GM23338 (cell line): ENCODE measurements around the gene RAC2. TPM values are rescaled to one million over a fixed set of nuclear protein-coding genes. Genes with fewer than 3 reads are reported as not detected.

Experiments
- ATAC-seq: fragments of 200-7000 bp; cut with Tn5 transposase; 3 replicates; pipeline ENCODE4 v1.9.1; 2020
- DNase-seq: peaks from one replicate; pipeline ENCODE4 v3.0.0-alpha.2; 2015; ENCODE audit warnings: low spot score
- H2AFZ ChIP-seq: fragments of 200-600 bp; sonication (generic); 2 replicates; pipeline ENCODE4 v1.8.0; 2016; ENCODE audit warnings: antibody characterized with exemption, mild to moderate bottlenecking, moderate library complexity
- H3F3A ChIP-seq: fragments of 200-600 bp; sonication (generic); replicated peaks from 2 replicates; pipeline ENCODE4 v1.8.0; 2017; ENCODE audit warnings: antibody characterized with exemption, mixed run types, low read depth
- H3K27ac ChIP-seq: fragments of 200-600 bp; sonication (generic); 2 replicates; pipeline ENCODE4 v1.6.1; 2016; ENCODE audit warnings: low read depth
- H3K27me3 ChIP-seq: fragments of 200-600 bp; sonication (generic); 2 replicates; pipeline ENCODE4 v1.8.0; 2016; ENCODE audit warnings: mild to moderate bottlenecking, mixed run types, moderate library complexity; ENCODE audit not compliant: insufficient read depth
- H3K36me3 ChIP-seq: fragments of 200-600 bp; sonication (generic); 2 replicates; pipeline ENCODE4 v1.8.0; 2016; ENCODE audit warnings: mild to moderate bottlenecking; ENCODE audit not compliant: insufficient read depth
- H3K4me1 ChIP-seq: fragments of 200-600 bp; sonication (generic); 2 replicates; pipeline ENCODE4 v1.8.0; 2016; ENCODE audit warnings: mild to moderate bottlenecking, moderate library complexity; ENCODE audit not compliant: insufficient read depth
- H3K4me2 ChIP-seq: fragments of 200-600 bp; sonication (generic); 2 replicates; pipeline ENCODE4 v1.7.1; 2017; ENCODE audit warnings: mixed run types
- H3K4me3 ChIP-seq: fragments of 200-600 bp; sonication (generic); 2 replicates; pipeline ENCODE4 v1.6.1; 2016; ENCODE audit warnings: mixed run types
- H3K79me2 ChIP-seq: fragments of 200-600 bp; sonication (generic); replicated peaks from 2 replicates; pipeline ENCODE4 v1.8.0; 2017; ENCODE audit warnings: mild to moderate bottlenecking; ENCODE audit not compliant: insufficient read depth
- H3K9me2 ChIP-seq: fragments of 200-600 bp; sonication (generic); 2 replicates; pipeline ENCODE4 v1.8.0; 2017; ENCODE audit not compliant: insufficient read depth
- H4K20me1 ChIP-seq: fragments of 200-600 bp; sonication (generic); replicated peaks from 2 replicates; pipeline ENCODE4 v1.8.0; 2017; ENCODE audit warnings: mild to moderate bottlenecking; ENCODE audit not compliant: insufficient read depth
- H3K27ac Mint-ChIP-seq: 2 replicates; pipeline ENCODE4 v1.8.0; 2020; ENCODE audit warnings: inconsistent platforms, mild to moderate bottlenecking, moderate library complexity, mixed read lengths
- H3K27me3 Mint-ChIP-seq: 3 replicates; pipeline ENCODE4 v1.8.0; 2022; ENCODE audit warnings: low read depth, mild to moderate bottlenecking, moderate library complexity, mixed read lengths, inconsistent platforms; ENCODE audit not compliant: insufficient read depth, poor library complexity
- H3K36me3 Mint-ChIP-seq: 3 replicates; pipeline ENCODE4 v1.8.0; 2021; ENCODE audit warnings: low read depth, mild to moderate bottlenecking, inconsistent platforms, moderate library complexity, mixed read lengths
- H3K4me1 Mint-ChIP-seq: 3 replicates; pipeline ENCODE4 v1.8.0; 2020; ENCODE audit warnings: mild to moderate bottlenecking, inconsistent platforms, mixed read lengths
- H3K4me3 Mint-ChIP-seq: 3 replicates; pipeline ENCODE4 v1.8.0; 2021; ENCODE audit warnings: moderate library complexity, mild to moderate bottlenecking, inconsistent platforms, mixed read lengths
- H3K9me3 Mint-ChIP-seq: 3 replicates; pipeline ENCODE4 v1.8.0; 2020; ENCODE audit warnings: moderate library complexity, mild to moderate bottlenecking, inconsistent platforms, mixed read lengths
- CREB1 ChIP-seq: fragments of 250-450 bp; sonication (Bioruptor Pico); IDR thresholded peaks from 2 replicates; pipeline ENCODE4 v1.5.0; 2020; ENCODE audit warnings: low read depth, mild to moderate bottlenecking, moderate library complexity
- ETS1 ChIP-seq: IDR thresholded peaks from 2 replicates; pipeline ENCODE4 v1.6.1; 2016; ENCODE audit warnings: antibody characterized with exemption
- EZH2 ChIP-seq: fragments of 200-600 bp; sonication (generic); IDR thresholded peaks from one replicate; pipeline ENCODE4 v1.8.0; 2017; ENCODE audit warnings: antibody characterized with exemption, mild to moderate bottlenecking, low read depth; ENCODE audit not compliant: unreplicated experiment
- EZH2phosphoT487 ChIP-seq: fragments of 200-600 bp; sonication (generic); IDR thresholded peaks from one replicate; pipeline ENCODE4 v1.8.1; 2018; ENCODE audit warnings: antibody characterized with exemption; ENCODE audit not compliant: unreplicated experiment
- JUNB ChIP-seq: IDR thresholded peaks from one replicate; pipeline ENCODE4 v1.6.1; 2016; ENCODE audit warnings: antibody characterized with exemption; ENCODE audit not compliant: unreplicated experiment
- NANOG ChIP-seq: IDR thresholded peaks from 2 replicates; pipeline ENCODE4 v1.6.1; 2016; ENCODE audit warnings: antibody characterized with exemption, borderline replicate concordance
- POLR2AphosphoS5 ChIP-seq: IDR thresholded peaks from 2 replicates; pipeline ENCODE4 v1.6.1; 2016; ENCODE audit warnings: antibody characterized with exemption, low read depth
- REST ChIP-seq: IDR thresholded peaks from one replicate; pipeline ENCODE4 v1.6.1; 2018; ENCODE audit warnings: antibody characterized with exemption; ENCODE audit not compliant: unreplicated experiment
- STAT1 ChIP-seq: IDR thresholded peaks from one replicate; pipeline ENCODE4 v1.6.1; 2016; ENCODE audit warnings: antibody characterized with exemption; ENCODE audit not compliant: unreplicated experiment
- ZNF114 ChIP-seq: fragments of 250-450 bp; sonication (Bioruptor Pico); IDR thresholded peaks from 2 replicates; pipeline ENCODE4 v1.5.0; 2020; ENCODE audit warnings: mild to moderate bottlenecking, moderate library complexity
- ZNF331 ChIP-seq: fragments of 250-450 bp; sonication (Bioruptor Pico); IDR thresholded peaks from 2 replicates; pipeline ENCODE4 v1.5.0; 2020; ENCODE audit warnings: low read depth, mild to moderate bottlenecking, moderate library complexity
- polyA plus RNA-seq: library from polyadenylated mRNA; unstranded; fragments of >200 nt; fragmentation: Nextera tagmentation; extraction: Ambion mirVana; gene quantifications from 2 replicates; pipeline ENCODE4 v1.2.1, GENCODE V29; 2016
- total RNA-seq: library from RNA; depleted of rRNA; stranded (reverse); fragments of >200 nt; shearing (Covaris generic); gene quantifications from 2 replicates; pipeline ENCODE4 v1.2.3, GENCODE V29; 2014
- TF ChIP-seq, protein P1 (sequence below), 2 experiments: fragments of 200-600 bp in 1 of 2; sonication (generic) in 1 of 2; conservative IDR thresholded peaks; 2 replicates each; pipeline versions ENCODE4 v1.5.1 to v1.6.1; 2016 to 2017; ENCODE audit warnings: antibody characterized with exemption in 2 of 2, low read depth in 2 of 2, mild to moderate bottlenecking in 2 of 2, moderate library complexity in 1 of 2
- TF ChIP-seq, protein P2 (sequence below): fragments of 250-450 bp; sonication (Bioruptor Pico); IDR thresholded peaks from 2 replicates; pipeline ENCODE4 v1.5.0; 2020; ENCODE audit warnings: mild to moderate bottlenecking, moderate library complexity

RAC2 gene
- total and polyA plus RNA-seq, 2 experiments from 2014 or later = 2.4 to 2.7 TPM

DNA sequence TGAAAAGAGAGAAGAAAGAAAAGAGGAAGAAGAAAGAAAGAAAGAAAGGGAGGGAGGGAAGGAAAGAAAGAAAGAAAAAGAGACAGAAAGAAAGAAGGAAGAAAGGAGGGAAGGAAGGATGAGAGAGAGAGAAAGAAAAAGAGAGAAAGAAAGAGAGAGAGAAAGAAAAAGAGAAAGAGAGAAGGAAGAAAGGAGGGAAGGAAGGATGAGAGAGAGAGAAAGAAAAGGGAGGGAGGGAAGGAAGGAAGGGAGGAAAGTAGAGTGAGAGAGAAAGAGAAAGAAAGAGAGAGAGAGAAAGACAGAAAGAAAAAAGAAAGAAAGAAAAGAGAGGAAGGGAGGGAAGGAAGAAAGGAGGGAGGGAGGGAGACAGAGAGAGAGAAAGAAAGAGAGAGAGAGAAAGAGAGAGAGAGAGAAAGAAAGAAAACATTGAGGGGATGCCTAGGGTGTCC lies 11.5 kb upstream of the RAC2 start:
- Histone ChIP-seq H3K9me2 (no peaks in the 10 kb centered on the region), H3K4me3 (no peak overlapping the region), H3K36me3 (no peaks in the 10 kb centered on the region), H3K27me3 (peaks cover 6% of the 10 kb centered on the region), H3K4me1 (peaks cover 15% of the 10 kb centered on the region; the same call in 1 of the 2 replicates), H4K20me1 (no peaks in the 10 kb centered on the region), H2AFZ (no peak overlapping the region), H3K79me2 (no peaks in the 10 kb centered on the region), H3K27ac (no peak overlapping the region), H3K4me2 (no peak overlapping the region), H3F3A (no peaks in the 10 kb centered on the region)
- no peaks in the 10 kb centered on the region; the same call in 1 of the 3 replicates for H3K9me3 Mint-ChIP-seq
- H3K27ac Mint-ChIP-seq = no peak overlapping the region
- H3K4me1 Mint-ChIP-seq = peaks cover 26% of the 10 kb centered on the region
- DNase-seq (no peak), ATAC-seq (no peak)
- TF ChIP-seq EZH2phosphoT487 = no peak
- TF ChIP-seq POLR2AphosphoS5 = no peak
- TF ChIP-seq ZNF114 (CRISPR knock-in tag) = no peak
- TF ChIP-seq, protein P1, sequence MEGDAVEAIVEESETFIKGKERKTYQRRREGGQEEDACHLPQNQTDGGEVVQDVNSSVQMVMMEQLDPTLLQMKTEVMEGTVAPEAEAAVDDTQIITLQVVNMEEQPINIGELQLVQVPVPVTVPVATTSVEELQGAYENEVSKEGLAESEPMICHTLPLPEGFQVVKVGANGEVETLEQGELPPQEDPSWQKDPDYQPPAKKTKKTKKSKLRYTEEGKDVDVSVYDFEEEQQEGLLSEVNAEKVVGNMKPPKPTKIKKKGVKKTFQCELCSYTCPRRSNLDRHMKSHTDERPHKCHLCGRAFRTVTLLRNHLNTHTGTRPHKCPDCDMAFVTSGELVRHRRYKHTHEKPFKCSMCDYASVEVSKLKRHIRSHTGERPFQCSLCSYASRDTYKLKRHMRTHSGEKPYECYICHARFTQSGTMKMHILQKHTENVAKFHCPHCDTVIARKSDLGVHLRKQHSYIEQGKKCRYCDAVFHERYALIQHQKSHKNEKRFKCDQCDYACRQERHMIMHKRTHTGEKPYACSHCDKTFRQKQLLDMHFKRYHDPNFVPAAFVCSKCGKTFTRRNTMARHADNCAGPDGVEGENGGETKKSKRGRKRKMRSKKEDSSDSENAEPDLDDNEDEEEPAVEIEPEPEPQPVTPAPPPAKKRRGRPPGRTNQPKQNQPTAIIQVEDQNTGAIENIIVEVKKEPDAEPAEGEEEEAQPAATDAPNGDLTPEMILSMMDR (conservative IDR thresholded peaks at IDR 0.05; ENCODE audit: low read depth in 2 of 2) = no peak
- TF ChIP-seq JUNB = no peak
- no peak for TF ChIP-seq CREB1 (CRISPR knock-in tag)
- TF ChIP-seq STAT1 = no peak
- no peak for TF ChIP-seq EZH2
- no peak for TF ChIP-seq NANOG
- TF ChIP-seq ETS1 = no peak
- no peak for TF ChIP-seq ZNF331
- no peak for TF ChIP-seq REST
- TF ChIP-seq, protein P2, sequence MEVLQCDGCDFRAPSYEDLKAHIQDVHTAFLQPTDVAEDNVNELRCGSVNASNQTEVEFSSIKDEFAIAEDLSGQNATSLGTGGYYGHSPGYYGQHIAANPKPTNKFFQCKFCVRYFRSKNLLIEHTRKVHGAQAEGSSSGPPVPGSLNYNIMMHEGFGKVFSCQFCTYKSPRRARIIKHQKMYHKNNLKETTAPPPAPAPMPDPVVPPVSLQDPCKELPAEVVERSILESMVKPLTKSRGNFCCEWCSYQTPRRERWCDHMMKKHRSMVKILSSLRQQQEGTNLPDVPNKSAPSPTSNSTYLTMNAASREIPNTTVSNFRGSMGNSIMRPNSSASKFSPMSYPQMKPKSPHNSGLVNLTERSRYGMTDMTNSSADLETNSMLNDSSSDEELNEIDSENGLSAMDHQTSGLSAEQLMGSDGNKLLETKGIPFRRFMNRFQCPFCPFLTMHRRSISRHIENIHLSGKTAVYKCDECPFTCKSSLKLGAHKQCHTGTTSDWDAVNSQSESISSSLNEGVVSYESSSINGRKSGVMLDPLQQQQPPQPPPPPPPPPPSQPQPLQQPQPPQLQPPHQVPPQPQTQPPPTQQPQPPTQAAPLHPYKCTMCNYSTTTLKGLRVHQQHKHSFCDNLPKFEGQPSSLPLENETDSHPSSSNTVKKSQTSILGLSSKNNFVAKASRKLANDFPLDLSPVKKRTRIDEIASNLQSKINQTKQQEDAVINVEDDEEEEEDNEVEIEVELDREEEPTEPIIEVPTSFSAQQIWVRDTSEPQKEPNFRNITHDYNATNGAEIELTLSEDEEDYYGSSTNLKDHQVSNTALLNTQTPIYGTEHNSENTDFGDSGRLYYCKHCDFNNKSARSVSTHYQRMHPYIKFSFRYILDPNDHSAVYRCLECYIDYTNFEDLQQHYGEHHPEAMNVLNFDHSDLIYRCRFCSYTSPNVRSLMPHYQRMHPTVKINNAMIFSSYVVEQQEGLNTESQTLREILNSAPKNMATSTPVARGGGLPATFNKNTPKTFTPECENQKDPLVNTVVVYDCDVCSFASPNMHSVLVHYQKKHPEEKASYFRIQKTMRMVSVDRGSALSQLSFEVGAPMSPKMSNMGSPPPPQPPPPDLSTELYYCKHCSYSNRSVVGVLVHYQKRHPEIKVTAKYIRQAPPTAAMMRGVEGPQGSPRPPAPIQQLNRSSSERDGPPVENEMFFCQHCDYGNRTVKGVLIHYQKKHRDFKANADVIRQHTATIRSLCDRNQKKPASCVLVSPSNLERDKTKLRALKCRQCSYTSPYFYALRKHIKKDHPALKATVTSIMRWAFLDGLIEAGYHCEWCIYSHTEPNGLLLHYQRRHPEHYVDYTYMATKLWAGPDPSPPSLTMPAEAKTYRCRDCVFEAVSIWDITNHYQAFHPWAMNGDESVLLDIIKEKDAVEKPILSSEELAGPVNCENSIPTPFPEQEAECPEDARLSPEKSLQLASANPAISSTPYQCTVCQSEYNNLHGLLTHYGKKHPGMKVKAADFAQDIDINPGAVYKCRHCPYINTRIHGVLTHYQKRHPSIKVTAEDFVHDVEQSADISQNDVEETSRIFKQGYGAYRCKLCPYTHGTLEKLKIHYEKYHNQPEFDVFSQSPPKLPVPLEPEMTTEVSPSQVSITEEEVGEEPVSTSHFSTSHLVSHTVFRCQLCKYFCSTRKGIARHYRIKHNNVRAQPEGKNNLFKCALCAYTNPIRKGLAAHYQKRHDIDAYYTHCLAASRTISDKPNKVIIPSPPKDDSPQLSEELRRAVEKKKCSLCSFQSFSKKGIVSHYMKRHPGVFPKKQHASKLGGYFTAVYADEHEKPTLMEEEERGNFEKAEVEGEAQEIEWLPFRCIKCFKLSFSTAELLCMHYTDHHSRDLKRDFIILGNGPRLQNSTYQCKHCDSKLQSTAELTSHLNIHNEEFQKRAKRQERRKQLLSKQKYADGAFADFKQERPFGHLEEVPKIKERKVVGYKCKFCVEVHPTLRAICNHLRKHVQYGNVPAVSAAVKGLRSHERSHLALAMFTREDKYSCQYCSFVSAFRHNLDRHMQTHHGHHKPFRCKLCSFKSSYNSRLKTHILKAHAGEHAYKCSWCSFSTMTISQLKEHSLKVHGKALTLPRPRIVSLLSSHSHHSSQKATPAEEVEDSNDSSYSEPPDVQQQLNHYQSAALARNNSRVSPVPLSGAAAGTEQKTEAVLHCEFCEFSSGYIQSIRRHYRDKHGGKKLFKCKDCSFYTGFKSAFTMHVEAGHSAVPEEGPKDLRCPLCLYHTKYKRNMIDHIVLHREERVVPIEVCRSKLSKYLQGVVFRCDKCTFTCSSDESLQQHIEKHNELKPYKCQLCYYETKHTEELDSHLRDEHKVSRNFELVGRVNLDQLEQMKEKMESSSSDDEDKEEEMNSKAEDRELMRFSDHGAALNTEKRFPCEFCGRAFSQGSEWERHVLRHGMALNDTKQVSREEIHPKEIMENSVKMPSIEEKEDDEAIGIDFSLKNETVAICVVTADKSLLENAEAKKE = no peak
- H3K27me3 Mint-ChIP-seq = peaks cover 19% of the 10 kb centered on the region
- no peaks in the 10 kb centered on the region for H3K36me3 Mint-ChIP-seq
- H3K4me3 Mint-ChIP-seq = no peak overlapping the region
